Measurements from ENCODE around the gene RHBDF1. TPM values are rescaled to one million over a fixed set of nuclear protein-coding genes. Genes with fewer than 3 reads are reported as not detected.

RHBDF1 gene
- total and polyA plus RNA-seq, 2 of the 13 experiments (the other 11 are each of a cell fraction or from before 2014, with no cell fraction given): 5.4 to 26.9 TPM

GRCh38 chr16:94918-95265 is 22.5 kb upstream of the RHBDF1 start:
- Histone ChIP-seq H3K4me1 (ENCODE audit: insufficient read depth, low read length) (peaks cover 25% of the 10 kb centered on the region), H4K20me1 (ENCODE audit: insufficient read depth, low read length) (no peaks in the 10 kb centered on the region), H3K79me2 (ENCODE audit: insufficient read depth, low read length) (no peaks in the 10 kb centered on the region), H3K27me3 (ENCODE audit: control insufficient read depth in 1 of 2, insufficient read depth in 2 of 2, low read length in 2 of 2) (no peaks in the 10 kb centered on the region), H3K9ac (ENCODE audit: insufficient read depth, low read depth, low read length) (no peak overlapping the region), H2AFZ (ENCODE audit: low read length) (no peak overlapping the region), H3K9me3 (ENCODE audit: low read length) (no peaks in the 10 kb centered on the region), H3K4me3 (replicated peaks in 1 of 3; ENCODE audit: insufficient read depth in 1 of 3, low read depth in 2 of 3, low read length in 3 of 3) (no peak overlapping the region), H3K4me2 (ENCODE audit: low read depth, low read length) (no peak overlapping the region), H3K36me3 (replicated peaks in 1 of 2; ENCODE audit: control insufficient read depth in 1 of 2, insufficient read depth in 2 of 2, low read length in 2 of 2) (peaks cover 7 to 10% of the 10 kb centered on the region in 2 experiments; a peak in 4 of 5 replicates), H3K27ac (ENCODE audit: extremely low read length, insufficient read depth, low read length) (no peak overlapping the region)
- no peak for TF ChIP-seq UBTF (CRISPR knock-in tag; IDR thresholded peaks at IDR 0.05)
- no peak for TF ChIP-seq ZNF354B (CRISPR knock-in tag; IDR thresholded peaks at IDR 0.05)
- TF ChIP-seq BATF2 (CRISPR knock-in tag; IDR thresholded peaks at IDR 0.05): no peak
- no peak for TF ChIP-seq ZNF501 (CRISPR knock-in tag; IDR thresholded peaks at IDR 0.05)
- TF ChIP-seq ZC3H13 (CRISPR knock-in tag; IDR thresholded peaks at IDR 0.05): no peak
- no peak for TF ChIP-seq MXD3 (CRISPR knock-in tag; IDR thresholded peaks at IDR 0.05)
- no peak for TF ChIP-seq MAFF (IDR thresholded peaks at IDR 0.05; ENCODE audit: low read depth, low read length)
- TF ChIP-seq KDM2A (CRISPR knock-in tag; IDR thresholded peaks at IDR 0.05; ENCODE audit: borderline replicate concordance, low read depth): no peak
- BruUV-seq (replicated peaks): no TSS peak
- CTCF ChIA-PET (ENCODE audit: low intra/inter-chr PET ratio, low total read pairs): interaction anchor here (0.9 to 7.9 kb wide), 2 partner anchors 28 to 118 kb away, joined by 3 to 155 read pairs; no protein-coding TSS in a partner anchor
- no peak for DNase-seq (ENCODE audit: low spot score)
- POLR2A ChIA-PET: no interaction called here
- FAIRE-seq: no peak
- 100% methylated on average over 5 of the region's 5 CpGs for WGBS (ENCODE audit: low lambda C conversion rate)
- intact Hi-C loops (cut with micrococcal nuclease; ENCODE audit: unreplicated experiment): no loop called here
- in situ Hi-C loops (cut with HindIII; ENCODE audit: extremely low pct_ligation_motif_present, low pct_unique_long_range_greater_than_20kb): no loop called here
- ATAC-seq: no peak

Measured in HepG2 (cell line).